ENCODE results near the gene CFAP99.

CFAP99 gene

DNA sequence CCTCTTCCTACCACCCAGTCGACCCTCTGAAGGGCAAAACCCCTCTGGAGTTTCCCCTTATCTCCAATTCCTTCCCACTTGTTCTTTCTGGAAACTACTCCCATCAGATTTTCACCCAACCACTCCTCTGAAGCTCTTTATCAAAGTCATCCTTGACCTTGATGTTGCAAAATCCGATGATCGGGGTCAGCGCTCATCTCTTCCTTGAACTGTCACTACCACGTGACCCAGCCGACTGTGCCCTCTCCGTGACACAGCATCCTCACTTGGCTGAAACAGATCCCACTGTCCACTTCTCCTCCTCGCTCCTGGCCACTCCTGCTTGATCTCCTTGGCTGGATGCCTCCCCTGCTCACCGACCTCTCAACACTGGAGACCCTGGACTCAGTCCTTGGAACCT lies 1.1 kb downstream of the CFAP99 start:
- Histone ChIP-seq H3K9ac (ENCODE audit: low read length in 2 of 2) (no peak overlapping the region), H3K27me3 (ENCODE audit: control insufficient read depth in 1 of 2, insufficient read depth in 2 of 2, low read length in 2 of 2) (peaks cover 54 to 57% of the 10 kb centered on the region in 2 donors), H3K27ac (ENCODE audit: low read length) (no peak overlapping the region), H3K4me1 (ENCODE audit: control insufficient read depth, insufficient read depth, low read length) (peaks cover 26% of the 10 kb centered on the region), H3K9me3 (ENCODE audit: control insufficient read depth in 2 of 2, low read length in 2 of 2) (no peaks in the 10 kb centered on the region), H3K36me3 (ENCODE audit: control insufficient read depth in 2 of 2, insufficient read depth in 2 of 2, low read length in 2 of 2) (no peaks in the 10 kb centered on the region), H3K4me3 (ENCODE audit: low read length in 2 of 2) (peak overlapping the region in 1 of 2 donors; percentile 78)

GRCh38 chr4:2421928-2422327 lies 3.2 kb downstream of the CFAP99 start:
- H3K27me3 ChIP-seq (ENCODE audit: control insufficient read depth in 1 of 2, insufficient read depth in 2 of 2, low read length in 2 of 2): peaks cover 39 to 50% of the 10 kb centered on the region in 2 donors
- H3K9ac ChIP-seq (ENCODE audit: low read length in 2 of 2): no peak overlapping the region
- peaks cover 20% of the 10 kb centered on the region for H3K4me1 ChIP-seq (ENCODE audit: control insufficient read depth, insufficient read depth, low read length)

DNA sequence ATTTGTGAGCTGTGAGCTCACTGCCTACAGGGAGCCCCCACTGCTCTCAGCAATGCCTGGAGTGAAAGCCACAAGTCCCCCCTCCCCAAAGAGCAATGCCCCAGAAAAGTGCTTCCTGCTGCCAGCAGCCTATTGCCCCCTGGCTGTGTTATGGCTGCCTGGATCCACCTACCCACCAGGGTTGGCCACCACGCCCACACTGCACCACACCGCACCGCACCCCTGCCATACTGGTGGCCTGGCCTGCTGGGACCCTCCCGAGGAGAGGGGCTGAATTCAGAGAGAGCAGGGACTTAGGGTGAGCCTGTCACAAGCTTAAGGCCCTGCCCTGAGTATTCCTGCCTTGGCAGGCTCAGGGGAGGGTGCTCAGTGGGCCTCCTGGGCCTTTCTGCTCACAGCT lies 4.3 kb downstream of the CFAP99 start:
- Histone ChIP-seq H3K4me3 (ENCODE audit: low read length in 2 of 2) (no peak overlapping the region), H3K36me3 (ENCODE audit: control insufficient read depth in 2 of 2, insufficient read depth in 2 of 2, low read length in 2 of 2) (no peaks in the 10 kb centered on the region), H3K4me1 (ENCODE audit: control insufficient read depth, insufficient read depth, low read length) (peaks cover 9% of the 10 kb centered on the region), H3K27me3 (ENCODE audit: control insufficient read depth in 1 of 2, insufficient read depth in 2 of 2, low read length in 2 of 2) (peaks cover 35 to 43% of the 10 kb centered on the region in 2 donors), H3K9me3 (ENCODE audit: control insufficient read depth in 2 of 2, low read length in 2 of 2) (no peaks in the 10 kb centered on the region), H3K9ac (ENCODE audit: low read length in 2 of 2) (no peak overlapping the region), H3K27ac (ENCODE audit: low read length) (no peak overlapping the region)

More at GRCh38 chr4:2421928-2422327, 3.2 kb downstream of the CFAP99 start:
- H3K4me3 ChIP-seq (ENCODE audit: low read length in 2 of 2): no peak overlapping the region
- H3K9me3 ChIP-seq (ENCODE audit: control insufficient read depth in 2 of 2, low read length in 2 of 2): no peaks in the 10 kb centered on the region
- no peaks in the 10 kb centered on the region for H3K36me3 ChIP-seq (ENCODE audit: control insufficient read depth in 2 of 2, insufficient read depth in 2 of 2, low read length in 2 of 2)
- H3K27ac ChIP-seq (ENCODE audit: low read length): no peak overlapping the region

- Histone ChIP-seq H3K27me3 (ENCODE audit: control insufficient read depth in 1 of 2, insufficient read depth in 2 of 2, low read length in 2 of 2) (peaks cover 35 to 42% of the 10 kb centered on the region in 2 donors), H3K4me3 (ENCODE audit: low read length in 2 of 2) (no peak overlapping the region), H3K36me3 (ENCODE audit: control insufficient read depth in 2 of 2, insufficient read depth in 2 of 2, low read length in 2 of 2) (no peaks in the 10 kb centered on the region), H3K27ac (ENCODE audit: low read length) (no peak overlapping the region), H3K9me3 (ENCODE audit: control insufficient read depth in 2 of 2, low read length in 2 of 2) (no peaks in the 10 kb centered on the region), H3K4me1 (ENCODE audit: control insufficient read depth, insufficient read depth, low read length) (peaks cover 8% of the 10 kb centered on the region), H3K9ac (ENCODE audit: low read length in 2 of 2) (no peak overlapping the region)
Observed at GRCh38 chr4:2423695-2424094, 4.9 kb downstream of the CFAP99 start.

DNA sequence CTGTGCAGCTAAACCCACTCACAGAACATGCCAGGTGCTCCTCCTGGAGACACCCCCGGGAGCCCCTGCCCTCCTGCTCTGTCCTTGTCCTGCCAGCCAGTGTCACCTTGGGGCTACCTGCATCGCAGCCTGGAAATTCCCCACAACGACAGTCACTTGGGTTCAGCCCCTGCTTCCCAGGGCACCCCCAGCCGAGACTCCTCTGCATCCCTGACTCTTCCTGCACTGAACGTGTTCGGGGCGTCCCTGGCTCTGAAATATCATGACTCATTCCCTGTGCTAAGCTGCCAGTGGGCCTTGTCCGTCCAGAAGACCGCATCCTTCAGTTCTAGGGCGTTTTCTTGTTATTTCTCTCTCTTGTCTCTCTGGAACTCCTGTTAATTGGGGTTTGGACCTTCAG lies 5.8 kb downstream of the CFAP99 start:
- peaks cover 34 to 38% of the 10 kb centered on the region in 2 donors for H3K27me3 ChIP-seq (ENCODE audit: control insufficient read depth in 1 of 2, insufficient read depth in 2 of 2, low read length in 2 of 2)
- no peaks in the 10 kb centered on the region for H3K9me3 ChIP-seq (ENCODE audit: control insufficient read depth in 2 of 2, low read length in 2 of 2)
- no peak overlapping the region for H3K4me3 ChIP-seq (ENCODE audit: low read length in 2 of 2)
- H3K9ac ChIP-seq (ENCODE audit: low read length in 2 of 2): no peak overlapping the region
- no peaks in the 10 kb centered on the region for H3K36me3 ChIP-seq (ENCODE audit: control insufficient read depth in 2 of 2, insufficient read depth in 2 of 2, low read length in 2 of 2)
- H3K4me1 ChIP-seq (ENCODE audit: control insufficient read depth, insufficient read depth, low read length): peaks cover under 1% of the 10 kb centered on the region
- H3K27ac ChIP-seq (ENCODE audit: low read length): no peak overlapping the region

GRCh38 chr4:2425386-2426068 lies 6.8 kb downstream of the CFAP99 start:
- Histone ChIP-seq H3K27me3 (ENCODE audit: control insufficient read depth in 1 of 2, insufficient read depth in 2 of 2, low read length in 2 of 2) (peaks cover 25 to 31% of the 10 kb centered on the region in 2 donors), H3K9me3 (ENCODE audit: control insufficient read depth in 2 of 2, low read length in 2 of 2) (no peaks in the 10 kb centered on the region), H3K4me3 (ENCODE audit: low read length in 2 of 2) (no peak overlapping the region), H3K9ac (ENCODE audit: low read length in 2 of 2) (no peak overlapping the region), H3K36me3 (ENCODE audit: control insufficient read depth in 2 of 2, insufficient read depth in 2 of 2, low read length in 2 of 2) (no peaks in the 10 kb centered on the region), H3K4me1 (ENCODE audit: control insufficient read depth, insufficient read depth, low read length) (no peaks in the 10 kb centered on the region), H3K27ac (ENCODE audit: low read length) (no peak overlapping the region)

DNA sequence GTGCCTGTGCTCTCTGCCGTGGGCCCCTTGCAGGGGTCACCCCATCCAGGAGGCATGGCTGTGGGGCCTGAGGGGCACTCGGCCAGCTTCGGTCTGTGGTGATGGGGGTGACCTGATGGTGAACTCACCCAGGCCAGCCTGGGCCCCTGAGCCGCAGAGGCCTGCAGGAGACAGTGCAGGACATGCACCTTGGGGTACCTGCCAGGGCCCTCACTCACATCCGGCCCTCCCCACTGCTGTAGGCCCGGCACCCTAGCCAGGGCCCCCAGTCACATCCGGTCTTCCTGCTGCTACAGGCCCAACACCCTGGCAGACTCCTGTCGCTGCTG lies 7.3 kb downstream of the CFAP99 start:
- no peak overlapping the region for H3K4me3 ChIP-seq (ENCODE audit: low read length in 2 of 2)
- no peaks in the 10 kb centered on the region for H3K4me1 ChIP-seq (ENCODE audit: control insufficient read depth, insufficient read depth, low read length)
- no peaks in the 10 kb centered on the region for H3K36me3 ChIP-seq (ENCODE audit: control insufficient read depth in 2 of 2, insufficient read depth in 2 of 2, low read length in 2 of 2)
- H3K27ac ChIP-seq (ENCODE audit: low read length): no peak overlapping the region
- H3K9me3 ChIP-seq (ENCODE audit: control insufficient read depth in 2 of 2, low read length in 2 of 2): no peaks in the 10 kb centered on the region
- H3K9ac ChIP-seq (ENCODE audit: low read length in 2 of 2): no peak overlapping the region
- H3K27me3 ChIP-seq (ENCODE audit: control insufficient read depth in 1 of 2, insufficient read depth in 2 of 2, low read length in 2 of 2): peaks cover 21 to 26% of the 10 kb centered on the region in 2 donors

GRCh38 chr4:2426711-2427275 lies 8.0 kb downstream of the CFAP99 start:
- Histone ChIP-seq H3K36me3 (ENCODE audit: control insufficient read depth in 2 of 2, insufficient read depth in 2 of 2, low read length in 2 of 2) (no peaks in the 10 kb centered on the region), H3K9ac (ENCODE audit: low read length in 2 of 2) (no peak overlapping the region), H3K27me3 (ENCODE audit: control insufficient read depth in 1 of 2, insufficient read depth in 2 of 2, low read length in 2 of 2) (peaks cover 18 to 19% of the 10 kb centered on the region in 2 donors), H3K9me3 (ENCODE audit: control insufficient read depth in 2 of 2, low read length in 2 of 2) (no peaks in the 10 kb centered on the region), H3K27ac (ENCODE audit: low read length) (no peak overlapping the region), H3K4me3 (ENCODE audit: low read length in 2 of 2) (no peak overlapping the region), H3K4me1 (ENCODE audit: control insufficient read depth, insufficient read depth, low read length) (no peaks in the 10 kb centered on the region)

GRCh38 chr4:2427383-2428334 lies 8.9 kb downstream of the CFAP99 start:
- no peaks in the 10 kb centered on the region for H3K36me3 ChIP-seq (ENCODE audit: control insufficient read depth in 2 of 2, insufficient read depth in 2 of 2, low read length in 2 of 2)
- H3K4me3 ChIP-seq (ENCODE audit: low read length in 2 of 2): no peak overlapping the region
- H3K9ac ChIP-seq (ENCODE audit: low read length in 2 of 2): no peak overlapping the region
- no peaks in the 10 kb centered on the region for H3K4me1 ChIP-seq (ENCODE audit: control insufficient read depth, insufficient read depth, low read length)
- H3K27me3 ChIP-seq (ENCODE audit: control insufficient read depth in 1 of 2, insufficient read depth in 2 of 2, low read length in 2 of 2): peaks cover 9 to 11% of the 10 kb centered on the region in 2 donors
- H3K9me3 ChIP-seq (ENCODE audit: control insufficient read depth in 2 of 2, low read length in 2 of 2): no peaks in the 10 kb centered on the region
- H3K27ac ChIP-seq (ENCODE audit: low read length): no peak overlapping the region

- Histone ChIP-seq H3K4me3 (ENCODE audit: low read length in 2 of 2) (no peak overlapping the region), H3K27ac (ENCODE audit: low read length) (no peak overlapping the region), H3K36me3 (ENCODE audit: control insufficient read depth in 2 of 2, insufficient read depth in 2 of 2, low read length in 2 of 2) (no peaks in the 10 kb centered on the region), H3K9ac (ENCODE audit: low read length in 2 of 2) (no peak overlapping the region), H3K27me3 (ENCODE audit: control insufficient read depth in 1 of 2, insufficient read depth in 2 of 2, low read length in 2 of 2) (peaks cover 2 to 5% of the 10 kb centered on the region in 2 donors), H3K9me3 (ENCODE audit: control insufficient read depth in 2 of 2, low read length in 2 of 2) (no peaks in the 10 kb centered on the region), H3K4me1 (ENCODE audit: control insufficient read depth, insufficient read depth, low read length) (no peaks in the 10 kb centered on the region)
Observed at GRCh38 chr4:2428496-2429213, 9.9 kb downstream of the CFAP99 start.

All from stomach smooth muscle (tissue), 2 donors.